Suppressor macrophage treated with lipopolysaccharide for 4 hours (primary cell): ENCODE measurements around the gene DNM1.
"Not testable (repeated sequence)": the region's sequence is repeated elsewhere in the genome, so short reads cannot be mapped to it uniquely, and the experiment has no call there.

ENCODE experiments used
- DNase-seq: peaks from one replicate; pipeline ENCODE4 v3.0.0-alpha.2; 2020

The DNM1 gene

DNA sequence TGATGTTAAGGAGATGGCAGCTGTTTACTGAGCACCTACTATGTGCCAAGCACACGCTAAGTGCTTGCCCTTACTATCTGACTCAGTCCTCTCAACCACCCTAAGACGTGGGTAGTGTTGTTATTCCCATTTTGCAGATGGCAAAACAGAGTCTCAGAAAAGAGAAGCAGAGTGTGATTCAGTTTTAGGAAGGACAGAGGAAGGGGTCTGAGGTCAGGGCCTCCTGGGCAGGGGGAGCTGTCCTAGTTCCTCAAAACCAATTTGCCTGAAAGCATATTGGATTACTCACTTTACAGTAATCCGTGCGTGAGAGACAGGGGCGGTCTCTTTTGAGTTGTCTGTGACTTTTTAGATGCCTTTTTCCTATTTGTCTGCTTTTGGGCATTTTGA lies 23.2 kb downstream of the DNM1 start:
- peak; percentile 67 for DNase-seq

DNA sequence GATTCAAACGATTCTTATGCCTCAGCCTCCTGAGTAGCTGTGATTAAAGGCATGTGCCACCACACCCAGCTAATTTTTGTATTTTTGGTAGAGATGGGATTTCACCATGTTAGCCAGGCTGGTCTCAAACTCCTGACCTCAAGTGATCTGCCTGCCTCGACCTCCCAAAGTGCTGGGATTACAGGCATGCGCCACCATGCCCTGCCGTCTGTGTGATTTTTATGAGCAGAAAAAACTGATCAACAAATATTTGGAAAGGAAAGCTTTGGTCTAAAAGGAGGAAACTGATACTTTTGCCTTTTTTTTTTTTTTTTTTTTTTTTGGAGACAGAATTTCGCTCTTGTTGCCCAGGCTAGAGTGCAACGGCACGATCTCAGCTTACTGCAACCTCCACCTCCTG lies 27.7 kb downstream of the DNM1 start:
- not testable (repeated sequence) for DNase-seq

DNA sequence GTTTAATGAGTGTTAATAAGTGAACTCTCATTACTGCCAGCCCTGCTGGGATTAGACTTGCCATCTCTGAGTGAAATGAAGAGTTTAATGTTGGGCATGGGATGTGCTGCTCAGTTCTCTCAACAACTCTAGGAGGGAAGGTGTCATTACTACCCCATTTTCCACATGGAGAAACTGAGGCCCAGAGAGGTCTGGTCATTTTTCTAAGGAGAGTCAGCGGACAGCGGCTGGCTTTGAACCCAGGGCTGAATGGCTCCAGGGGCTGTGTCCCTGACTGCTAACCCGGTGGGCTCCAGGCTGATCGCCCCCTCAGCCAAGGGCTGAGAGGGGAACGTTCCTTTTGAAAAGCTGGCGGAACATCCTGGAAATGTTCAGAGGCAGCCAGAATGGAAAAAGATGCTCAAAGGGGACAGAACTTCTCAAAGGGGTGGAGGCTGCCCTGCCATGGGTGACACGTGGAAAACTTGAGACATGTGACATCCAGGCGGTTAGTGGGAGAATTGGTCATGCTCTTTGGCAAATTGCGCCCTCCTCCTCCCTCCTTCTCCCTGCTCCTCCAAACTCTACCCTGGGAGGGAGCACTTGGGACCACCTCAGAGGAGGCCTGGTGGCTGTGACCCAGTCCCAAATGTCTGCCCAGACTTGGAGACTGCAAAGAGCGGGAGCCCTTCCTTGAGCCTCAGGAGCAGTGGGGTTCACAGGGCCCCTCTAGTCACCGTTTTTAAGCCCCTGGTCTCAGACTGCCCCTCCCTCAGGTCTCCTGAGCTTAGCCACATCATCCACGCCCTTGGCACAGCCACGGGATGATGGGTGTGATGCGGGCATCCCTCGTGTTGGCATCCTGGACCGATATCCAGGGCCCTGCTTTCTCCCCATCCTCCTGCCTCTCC lies 28.7 kb downstream of the DNM1 start:
- DNase-seq = no peak

DNA sequence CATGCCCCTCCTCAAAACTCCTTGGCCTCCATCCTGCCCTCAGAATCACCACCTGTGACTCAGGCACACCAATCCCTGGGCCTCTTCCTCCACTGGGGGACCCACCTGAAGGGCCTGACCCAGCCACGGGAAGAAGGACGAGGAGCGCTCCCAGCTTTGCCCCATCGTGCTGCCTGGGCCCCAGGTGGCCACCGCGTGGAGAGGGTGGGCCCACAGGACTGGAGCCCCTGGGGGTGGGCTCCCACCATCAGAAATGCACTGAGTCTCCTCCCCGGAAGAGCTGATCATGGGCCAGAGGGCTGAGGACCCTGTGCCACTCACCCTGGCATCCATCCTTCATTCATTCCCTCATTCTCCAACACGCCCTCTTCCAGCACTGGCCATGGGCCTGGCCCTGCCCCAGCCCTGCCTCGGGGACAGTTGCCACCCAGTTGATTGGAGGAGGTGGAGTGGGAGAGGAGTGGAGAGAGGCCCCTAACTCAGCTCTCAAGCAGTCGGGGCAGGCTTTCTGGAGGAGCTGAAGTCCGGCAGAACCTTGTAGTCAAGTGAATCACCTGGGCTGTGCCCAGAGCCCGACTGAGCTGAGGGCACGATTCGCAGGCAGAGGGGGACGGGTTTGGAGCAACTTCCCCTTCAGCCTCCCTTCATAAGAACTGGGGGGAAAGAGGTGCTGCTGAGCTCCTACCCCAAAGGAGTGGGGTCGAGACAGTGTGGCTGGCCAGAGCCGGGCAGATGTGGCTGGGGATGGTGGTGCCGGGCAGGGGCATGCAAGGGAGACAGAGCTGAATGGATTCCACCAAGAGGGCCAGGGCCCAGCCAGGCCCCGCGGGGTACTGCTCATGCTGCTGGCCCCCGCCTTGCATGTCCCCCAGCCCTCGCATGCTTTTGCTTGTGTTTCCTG lies 29.6 kb downstream of the DNM1 start:
- DNase-seq = no peak

DNA sequence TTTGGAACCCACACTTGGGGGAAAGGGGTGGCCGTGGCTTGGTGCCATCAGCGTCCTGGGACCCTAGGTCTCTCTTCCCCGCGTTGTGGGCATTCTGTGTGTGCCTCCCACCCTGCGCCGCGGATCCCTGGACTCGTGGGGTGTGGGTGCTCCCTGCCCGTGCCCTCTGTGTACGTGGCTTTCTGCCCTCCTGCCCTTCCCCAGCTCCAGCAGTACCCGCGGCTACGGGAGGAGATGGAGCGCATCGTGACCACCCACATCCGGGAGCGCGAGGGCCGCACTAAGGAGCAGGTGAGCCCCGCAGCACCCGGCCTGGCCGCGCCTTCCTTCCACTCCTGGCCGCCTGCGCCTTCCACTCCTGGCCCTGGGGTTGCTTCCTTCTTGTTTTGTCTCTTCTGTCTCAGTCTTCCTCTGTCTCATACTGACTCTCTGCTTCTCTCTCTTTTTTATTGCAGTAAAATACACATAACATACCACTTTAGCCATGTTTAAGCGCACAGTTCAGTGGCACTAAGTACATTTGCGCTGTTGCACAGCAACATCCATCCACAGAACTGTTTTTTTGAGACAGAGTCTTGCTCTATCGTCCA lies 30.7 kb downstream of the DNM1 start:
- no peak for DNase-seq

DNA sequence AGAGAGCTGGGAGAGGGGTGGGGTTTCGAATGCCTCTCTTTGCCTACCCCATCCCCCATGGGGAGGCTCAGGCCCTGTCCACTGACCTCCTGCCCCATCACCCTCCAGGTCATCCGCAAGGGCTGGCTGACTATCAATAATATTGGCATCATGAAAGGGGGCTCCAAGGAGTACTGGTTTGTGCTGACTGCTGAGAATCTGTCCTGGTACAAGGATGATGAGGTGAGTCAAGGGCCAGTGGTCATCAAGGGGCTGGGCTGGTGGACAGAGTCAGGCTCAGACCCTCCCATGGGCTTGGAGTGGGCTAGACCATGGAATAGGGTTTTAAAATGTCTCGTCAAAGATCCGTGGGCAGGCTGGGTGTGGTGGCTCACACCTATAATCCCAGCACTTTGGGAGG lies 38.9 kb downstream of the DNM1 start:
- no peak for DNase-seq

DNA sequence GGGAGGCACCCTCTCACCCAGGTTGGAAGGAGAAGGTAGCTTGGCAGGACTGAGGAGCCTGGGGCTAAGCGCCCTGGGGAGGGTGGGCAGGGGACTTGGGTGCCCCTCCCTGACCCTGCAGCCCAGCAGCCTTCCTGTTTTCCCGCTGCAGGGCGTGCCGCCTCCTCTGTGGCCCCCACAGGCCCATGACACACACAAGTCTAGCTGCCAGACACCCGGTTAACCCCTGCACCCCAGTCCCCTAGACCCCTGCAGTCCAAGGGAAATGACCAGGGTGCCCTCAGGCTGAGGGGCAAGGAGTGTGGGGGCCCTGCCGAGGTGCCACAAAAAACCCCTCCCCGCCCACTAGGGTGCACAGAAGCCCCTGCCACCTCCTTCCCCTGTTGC lies 39.6 kb downstream of the DNM1 start:
- DNase-seq = no peak

DNA sequence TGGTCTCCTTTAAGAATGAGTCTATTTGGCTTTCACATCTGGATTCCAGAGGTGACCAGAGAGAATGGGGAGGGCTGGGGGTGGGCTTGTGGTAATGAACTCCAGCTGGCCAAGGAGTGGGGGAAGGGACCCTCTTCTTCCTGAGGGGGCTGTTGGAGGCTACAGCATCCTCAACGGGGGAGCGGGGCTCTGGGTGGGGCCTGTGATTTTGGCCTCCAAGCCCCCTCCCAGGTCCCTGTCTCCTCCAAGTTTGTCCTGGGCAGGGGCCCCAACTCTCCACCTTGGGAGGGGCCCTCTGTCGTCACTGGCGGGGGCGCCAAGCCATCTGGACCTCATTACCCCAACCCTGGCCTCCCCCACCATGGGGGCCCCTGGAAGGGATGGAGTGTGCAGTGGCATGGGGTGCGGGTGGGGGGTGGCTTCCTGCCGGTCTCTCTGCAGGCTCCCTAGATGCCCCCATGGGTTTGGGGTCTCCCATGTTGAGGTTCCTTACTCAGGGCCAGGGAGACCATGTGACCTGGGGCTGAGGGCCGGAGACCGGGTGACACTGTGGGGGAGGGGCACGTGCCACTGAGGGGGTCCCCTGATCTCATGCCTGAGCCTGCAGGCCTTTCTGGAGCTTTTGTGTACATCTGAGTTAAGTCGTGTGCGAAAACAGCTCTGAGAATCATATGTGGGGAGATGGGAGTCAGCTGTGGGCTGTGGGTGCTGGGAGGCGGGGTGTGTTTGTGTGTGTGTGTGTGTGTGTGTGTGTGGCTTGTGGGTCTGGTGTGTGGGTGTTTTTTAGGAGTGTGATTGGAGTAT lies 40.2 kb downstream of the DNM1 start:
- DNase-seq = no peak

DNA sequence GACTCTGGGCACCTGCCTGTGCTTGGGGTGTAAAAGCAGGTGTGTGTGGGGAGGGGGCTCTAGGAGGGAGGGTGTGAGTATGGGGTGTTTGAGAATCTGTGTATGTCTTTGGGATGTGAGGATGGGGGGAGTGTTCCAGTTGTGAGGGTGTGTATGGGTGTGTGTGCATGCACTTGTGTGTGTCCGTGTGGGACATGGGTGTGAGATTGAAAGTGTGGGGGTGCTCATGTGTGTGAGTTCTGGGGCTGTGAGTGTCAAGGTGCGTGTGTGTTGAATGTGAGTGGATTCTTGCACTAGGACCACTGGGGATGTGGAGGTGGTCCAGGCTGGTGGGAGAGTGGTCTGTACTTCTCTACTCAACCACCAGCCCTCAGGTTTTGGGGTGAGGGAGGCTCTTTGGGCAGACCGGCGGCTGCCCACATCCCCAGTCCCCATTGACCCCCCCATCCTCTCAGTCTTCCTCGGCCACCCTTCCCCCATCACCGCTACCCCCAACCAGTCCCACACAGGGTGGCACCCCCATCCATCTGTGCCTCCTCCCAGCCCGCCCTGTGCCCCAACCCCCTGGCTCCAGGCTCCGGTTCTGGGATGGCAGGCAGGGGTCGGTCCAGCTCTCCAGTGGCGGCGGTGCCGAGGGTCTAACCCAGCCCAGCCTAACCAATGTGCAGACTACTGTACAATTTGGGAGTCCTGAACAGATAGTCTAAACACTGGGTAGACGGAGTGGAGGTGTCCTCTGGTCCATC lies 41.1 kb downstream of the DNM1 start:
- DNase-seq = no peak

DNA sequence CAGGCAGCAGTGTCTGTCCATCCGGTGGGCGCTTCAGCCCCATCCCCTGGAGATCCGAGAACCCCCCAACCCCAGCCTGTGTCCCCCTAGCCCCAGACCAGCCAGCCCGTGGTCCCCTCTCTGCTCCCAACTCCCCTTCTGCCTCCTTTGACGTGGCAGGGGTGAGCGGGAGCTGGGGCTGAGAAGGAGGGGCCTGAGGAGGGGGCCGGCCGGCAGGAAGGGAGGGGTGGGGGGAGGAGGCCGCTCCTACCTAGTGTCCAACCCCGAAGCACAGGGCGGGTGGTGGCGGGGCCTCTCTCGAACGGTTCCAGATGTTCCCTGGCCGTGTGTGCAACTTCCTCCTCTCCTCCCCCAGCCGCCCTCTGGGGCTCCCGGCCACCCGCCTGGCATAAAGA lies 41.7 kb downstream of the DNM1 start:
- DNase-seq = peak; percentile 55

DNA sequence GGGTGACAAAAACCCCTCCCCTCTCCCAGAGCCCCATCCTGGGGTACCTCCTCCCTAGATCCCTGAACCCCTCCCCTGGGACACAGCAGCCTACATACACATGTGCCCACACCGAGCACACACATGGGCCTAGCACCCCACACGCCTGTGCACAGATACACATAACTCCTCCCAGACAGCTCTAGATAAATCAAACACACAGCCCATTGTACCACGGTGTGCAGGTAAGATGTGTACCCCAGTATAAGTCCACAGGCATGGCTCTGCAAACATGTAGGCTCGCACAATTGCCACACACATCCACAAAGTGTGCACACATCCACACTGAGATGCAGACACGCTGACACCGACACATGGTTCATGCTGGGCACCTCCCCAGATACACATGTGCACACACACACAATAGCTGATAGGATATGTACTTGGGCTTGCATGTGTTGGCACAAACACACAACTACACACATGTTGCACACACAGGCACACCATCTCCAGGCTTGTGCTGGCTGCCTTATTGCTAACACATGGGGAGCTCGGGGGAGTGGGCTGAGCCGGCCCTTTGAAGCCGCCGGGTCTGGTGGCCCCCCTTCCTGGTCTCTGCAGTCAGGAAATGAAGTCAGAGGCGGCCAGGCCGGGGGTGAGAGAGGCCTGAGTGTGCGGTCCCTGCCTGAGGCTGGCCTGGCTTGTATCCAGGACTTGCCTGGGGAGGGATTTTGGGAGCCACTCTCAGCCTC lies 42.4 kb downstream of the DNM1 start:
- peak; percentile 24 for DNase-seq

DNA sequence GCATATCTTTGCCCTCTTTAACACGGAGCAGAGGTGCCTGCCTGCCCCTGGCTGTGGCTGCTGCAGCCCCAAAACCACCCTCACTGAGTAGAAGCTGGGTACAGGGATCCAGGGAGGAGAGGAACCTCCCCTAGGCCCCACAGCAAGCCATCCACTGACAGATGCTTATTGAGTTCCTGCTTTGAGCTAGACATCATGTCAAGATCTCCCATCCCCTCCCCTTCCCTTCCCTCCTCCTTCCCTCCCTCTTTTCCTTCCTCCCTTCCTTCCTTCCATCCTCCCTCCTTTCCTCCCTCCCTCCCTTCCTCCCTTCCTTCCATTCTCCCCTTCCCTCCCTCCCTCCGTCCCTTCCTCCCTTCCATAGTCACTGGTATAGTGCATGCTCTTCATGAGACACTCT lies 43.3 kb downstream of the DNM1 start:
- DNase-seq = no peak

DNA sequence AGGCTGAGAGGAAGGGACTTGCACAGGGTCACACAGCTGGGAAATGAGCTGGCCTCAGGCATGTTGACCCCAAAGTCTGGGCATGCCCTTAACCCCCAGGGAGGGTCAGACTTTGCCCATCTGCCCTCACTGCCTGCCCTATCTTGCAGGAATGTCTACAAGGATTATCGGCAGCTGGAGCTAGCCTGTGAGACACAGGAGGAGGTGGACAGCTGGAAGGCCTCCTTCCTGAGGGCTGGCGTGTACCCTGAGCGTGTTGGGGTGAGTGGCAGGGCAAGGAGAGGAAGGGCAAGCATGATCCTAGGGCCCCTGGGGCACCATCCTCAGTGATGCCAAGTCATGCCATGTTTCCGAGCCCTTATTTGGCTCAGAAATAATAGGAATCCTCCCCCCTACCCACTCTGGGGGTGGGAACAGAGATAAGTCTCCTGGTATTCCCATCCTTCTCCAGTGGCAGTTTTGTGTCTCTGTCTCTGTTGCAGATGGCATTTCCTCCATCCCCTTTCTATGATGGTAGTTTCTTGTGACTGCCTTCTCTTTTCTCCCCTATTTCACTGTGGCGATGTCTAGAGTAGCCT lies 44.1 kb downstream of the DNM1 start:
- DNase-seq = no peak

DNA sequence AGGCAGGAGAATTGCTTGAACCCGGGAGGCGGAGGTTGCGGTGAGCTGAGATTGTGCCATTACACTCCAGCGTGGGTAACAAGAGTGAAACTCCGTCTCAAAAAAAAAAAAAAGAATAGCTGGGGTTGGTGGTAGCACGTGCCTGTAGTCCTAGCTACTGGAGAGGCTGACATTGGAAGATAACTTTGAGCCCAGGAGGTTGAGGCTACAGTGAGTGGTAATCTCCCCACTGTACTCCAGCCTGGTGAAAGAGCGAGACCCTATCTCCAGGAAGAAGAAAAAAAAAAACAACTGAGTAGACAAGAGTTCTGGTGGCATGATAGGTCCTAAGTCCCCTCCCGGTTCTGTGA lies 46.4 kb downstream of the DNM1 start:
- no peak for DNase-seq

DNA sequence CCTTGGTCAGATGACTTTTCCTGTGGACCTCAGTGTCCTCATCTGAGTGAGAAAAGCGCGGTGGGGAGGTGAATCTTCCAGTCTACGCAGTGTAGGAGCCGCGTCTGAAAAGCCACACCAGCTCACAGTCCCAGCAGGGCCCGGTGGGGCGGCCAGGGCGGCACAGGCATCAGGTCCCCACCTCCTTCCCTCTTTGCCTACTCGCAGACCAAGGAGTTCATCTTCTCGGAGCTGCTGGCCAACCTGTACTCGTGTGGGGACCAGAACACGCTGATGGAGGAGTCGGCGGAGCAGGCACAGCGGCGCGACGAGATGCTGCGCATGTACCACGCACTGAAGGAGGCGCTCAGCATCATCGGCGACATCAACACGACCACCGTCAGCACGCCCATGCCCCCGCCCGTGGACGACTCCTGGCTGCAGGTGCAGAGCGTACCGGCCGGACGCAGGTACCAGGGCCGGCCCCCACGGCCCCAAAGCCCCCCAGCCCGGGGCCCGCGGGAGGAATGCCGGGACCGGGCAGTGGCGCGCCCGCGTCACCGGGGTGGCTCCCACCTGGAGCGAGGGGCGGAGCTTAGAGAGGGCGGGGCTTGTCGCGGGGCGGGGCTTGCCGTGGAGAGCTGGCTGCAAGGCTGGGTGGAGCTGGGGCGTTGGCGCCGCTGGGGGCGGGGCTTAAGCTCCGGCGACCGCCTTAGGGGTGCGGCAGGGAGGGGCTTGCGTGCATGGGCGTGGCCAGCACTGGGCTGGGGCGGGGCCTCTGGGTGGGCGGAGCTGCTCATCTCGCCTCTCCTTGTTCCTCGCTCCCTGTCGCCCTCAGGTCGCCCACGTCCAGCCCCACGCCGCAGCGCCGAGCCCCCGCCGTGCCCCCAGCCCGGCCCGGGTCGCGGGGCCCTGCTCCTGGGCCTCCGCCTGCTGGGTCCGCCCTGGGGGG lies 47.0 kb downstream of the DNM1 start:
- DNase-seq = peak; percentile 91

DNA sequence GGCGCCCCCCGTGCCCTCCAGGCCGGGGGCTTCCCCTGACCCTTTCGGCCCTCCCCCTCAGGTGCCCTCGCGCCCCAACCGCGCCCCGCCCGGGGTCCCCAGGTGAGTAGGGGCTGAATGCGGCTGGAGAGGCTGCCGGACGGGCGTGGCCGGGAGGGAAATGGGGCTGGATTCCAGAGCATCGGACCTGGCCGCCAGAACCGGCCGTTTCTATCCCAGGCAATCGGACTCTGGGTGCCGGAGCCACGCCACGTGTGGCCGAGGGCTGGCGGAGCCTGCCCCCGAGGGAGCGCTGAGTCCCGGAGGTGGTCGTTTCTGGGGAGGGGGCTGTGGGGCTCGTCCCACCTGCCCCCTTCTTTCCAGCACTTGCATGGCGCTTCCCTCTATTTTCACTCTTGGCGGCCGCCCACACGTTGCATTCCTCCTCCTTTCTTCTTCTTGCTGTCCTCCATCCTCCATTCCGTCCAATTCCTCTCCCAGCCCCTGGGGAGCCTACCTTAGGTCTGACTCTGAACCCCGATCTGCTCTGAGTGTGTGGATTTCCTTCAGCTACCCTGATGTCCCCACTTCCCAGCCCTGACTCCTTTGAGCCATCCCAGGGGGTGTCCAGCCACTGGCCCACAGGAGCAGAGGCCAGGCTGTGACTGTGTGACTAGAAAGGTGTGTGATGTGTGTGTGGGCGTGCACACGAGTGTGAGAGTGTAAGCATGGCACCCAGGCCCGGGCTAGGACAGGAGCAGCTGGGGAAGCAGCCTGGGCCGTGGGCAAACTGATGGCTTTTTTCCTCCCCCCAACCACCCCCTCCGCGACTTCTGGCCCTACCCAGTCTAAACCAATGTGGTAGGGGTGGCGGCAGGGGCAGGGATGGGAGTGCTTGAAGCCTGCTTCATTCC lies 47.9 kb downstream of the DNM1 start:
- DNase-seq = no peak

DNA sequence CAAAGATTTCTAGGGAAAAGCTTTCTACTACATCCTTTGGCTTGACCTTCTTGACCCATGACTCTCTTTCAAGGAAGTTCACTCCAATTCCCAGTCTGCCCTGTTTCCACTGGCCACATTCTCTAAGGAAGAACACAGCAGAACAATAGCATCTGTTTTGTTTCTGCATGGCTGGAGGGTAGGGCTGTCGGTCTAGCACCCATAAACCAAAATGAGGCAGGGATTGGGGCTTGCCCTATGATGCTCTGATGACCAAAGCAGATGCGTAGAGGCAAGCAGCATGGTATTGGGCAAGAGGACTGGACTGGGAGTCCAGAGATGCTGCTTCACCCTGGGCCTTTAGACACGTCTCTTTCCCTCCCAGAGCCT lies 48.5 kb downstream of the DNM1 start:
- DNase-seq = no peak

DNA sequence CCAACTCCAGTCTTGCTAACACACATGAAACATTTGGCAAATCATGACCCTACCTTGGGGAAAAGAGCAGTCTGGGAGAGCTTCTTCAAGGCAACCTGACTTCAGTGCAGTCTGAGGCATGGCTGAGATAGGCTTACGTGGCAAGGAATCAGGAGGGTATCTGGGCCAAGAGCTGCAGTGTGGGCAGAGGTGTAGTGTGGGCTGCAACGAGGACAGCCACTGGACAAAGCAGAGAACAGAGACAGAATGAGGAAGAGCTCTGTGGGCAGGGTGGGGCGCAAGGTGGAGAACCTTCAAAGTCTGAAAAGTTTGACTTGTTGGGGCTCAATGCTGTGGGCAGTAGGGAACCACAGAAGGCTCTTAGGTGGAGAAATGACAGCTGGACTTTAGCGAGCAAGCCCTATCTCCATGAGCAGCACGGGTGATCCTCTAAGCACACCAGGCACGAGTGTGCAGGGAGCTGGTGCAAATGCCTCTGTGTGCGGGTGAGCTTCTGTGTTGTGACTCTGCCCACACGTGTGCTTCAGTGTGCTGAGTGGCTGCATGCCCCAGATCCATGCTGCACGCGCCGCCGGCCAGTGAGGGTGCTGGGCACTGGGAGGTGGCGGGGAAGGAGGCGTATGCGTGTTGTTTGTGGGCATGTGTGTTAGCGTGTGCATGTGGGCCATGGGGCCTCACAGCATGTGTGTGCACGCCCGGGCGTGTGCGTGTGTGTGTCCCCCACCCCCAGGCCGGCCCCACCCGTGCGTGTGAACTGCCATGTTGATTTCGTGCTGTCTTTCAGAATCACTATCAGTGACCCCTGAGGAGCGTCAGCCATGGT lies 49.3 kb downstream of the DNM1 start:
- no peak for DNase-seq
